Medulla oblongata (tissue), 1 donor: ENCODE results near the gene TNIP1.

ENCODE experiments used
- DNase-seq: peaks from one replicate; pipeline ENCODE4 v3.0.0-alpha.2; 2015; ENCODE audit errors: extremely low spot score

The TNIP1 gene

GRCh38 chr5:151064916-151065499, 15.8 kb downstream of the TNIP1 start:
- no peak for DNase-seq

- no peak for DNase-seq
Observed at GRCh38 chr5:151063142-151063989, 17.5 kb downstream of the TNIP1 start.

DNA sequence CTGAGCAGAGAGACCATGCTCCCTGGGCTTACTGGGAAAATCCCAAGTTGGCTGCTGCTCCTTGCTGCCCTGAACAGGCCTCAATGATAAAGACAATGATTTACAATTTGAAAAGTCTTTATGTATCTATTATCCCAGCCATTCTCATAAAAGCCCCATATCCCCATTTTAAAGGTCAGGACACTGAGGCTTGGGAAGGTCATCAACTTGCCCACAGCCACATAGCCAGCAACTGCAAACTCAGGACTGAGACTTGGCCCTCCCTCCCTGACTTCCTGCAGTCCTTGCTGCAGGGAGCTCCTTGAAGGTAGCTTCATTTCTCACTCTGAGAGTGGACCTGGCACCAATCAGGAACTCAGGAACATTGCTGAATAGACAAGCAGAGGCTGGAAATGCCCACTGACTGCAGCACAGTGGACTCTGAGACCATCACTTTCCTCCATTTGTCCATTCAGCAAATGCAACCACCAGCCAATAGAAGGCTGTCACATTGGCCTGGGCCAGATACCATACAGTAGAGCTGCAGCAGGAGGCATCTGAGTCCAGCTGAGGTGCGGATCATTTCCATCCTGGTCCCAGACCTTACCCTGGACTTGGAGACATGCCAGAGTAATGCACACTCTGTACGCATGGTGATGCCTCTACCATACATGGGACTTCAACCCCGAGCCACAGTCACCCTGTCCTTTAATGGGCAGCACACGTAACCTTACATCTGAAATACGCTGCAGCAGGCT, 18.3 kb downstream of the TNIP1 start:
- no peak for DNase-seq

- no peak for DNase-seq
Observed at GRCh38 chr5:151060742-151061141, 20.1 kb downstream of the TNIP1 start.

GRCh38 chr5:151058891-151059489, 21.8 kb downstream of the TNIP1 start:
- no peak for DNase-seq

- no peak for DNase-seq
Observed at GRCh38 chr5:151058301-151058700, 22.5 kb downstream of the TNIP1 start.

GRCh38 chr5:151056379-151057325, 24.2 kb downstream of the TNIP1 start:
- DNase-seq, result no peak

DNA sequence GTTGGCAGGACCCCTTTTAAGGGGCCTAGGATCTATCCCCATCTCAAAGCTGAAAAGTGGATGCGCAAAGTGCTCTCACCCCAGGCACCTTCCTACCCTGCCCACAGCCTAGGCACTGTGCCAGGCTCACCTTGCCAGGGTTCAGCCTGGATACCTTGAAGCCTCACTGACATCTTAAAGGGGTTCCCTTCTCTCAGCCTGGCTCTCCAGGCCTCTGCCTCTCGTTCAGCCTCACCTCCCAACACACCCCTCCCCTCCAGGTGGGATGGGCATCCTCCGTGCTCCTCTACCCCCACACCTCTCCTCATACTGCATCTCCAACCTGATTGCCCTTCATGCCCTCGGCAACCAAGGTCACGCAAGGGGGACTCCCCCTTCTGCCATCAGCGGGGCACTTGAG, 25.5 kb downstream of the TNIP1 start:
- DNase-seq, result no peak

- DNase-seq, result no peak
Observed at GRCh38 chr5:151054709-151055108, 26.1 kb downstream of the TNIP1 start.

- no peak for DNase-seq
Observed at GRCh38 chr5:151053796-151054462, 26.9 kb downstream of the TNIP1 start.

DNA sequence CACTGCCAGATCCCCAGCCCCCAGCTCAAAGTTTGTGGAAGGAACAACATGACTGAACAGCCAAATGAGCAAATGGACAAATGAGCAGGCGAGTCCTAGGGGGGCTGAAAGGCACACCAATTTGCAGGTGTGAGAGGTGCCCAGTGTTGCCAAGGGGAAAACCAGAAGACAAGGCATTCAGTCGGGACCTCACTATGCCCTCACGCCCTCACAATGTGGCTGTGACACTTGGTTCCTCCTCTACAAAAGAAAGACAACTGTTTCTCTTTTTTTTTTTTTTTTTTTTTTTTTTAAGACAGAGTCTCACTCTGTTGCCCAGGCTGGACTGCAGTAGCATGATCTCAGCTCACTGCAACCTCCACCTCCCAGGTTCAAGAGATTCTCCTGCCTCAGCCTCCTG, 28.0 kb downstream of the TNIP1 start:
- DNase-seq, result no peak

DNA sequence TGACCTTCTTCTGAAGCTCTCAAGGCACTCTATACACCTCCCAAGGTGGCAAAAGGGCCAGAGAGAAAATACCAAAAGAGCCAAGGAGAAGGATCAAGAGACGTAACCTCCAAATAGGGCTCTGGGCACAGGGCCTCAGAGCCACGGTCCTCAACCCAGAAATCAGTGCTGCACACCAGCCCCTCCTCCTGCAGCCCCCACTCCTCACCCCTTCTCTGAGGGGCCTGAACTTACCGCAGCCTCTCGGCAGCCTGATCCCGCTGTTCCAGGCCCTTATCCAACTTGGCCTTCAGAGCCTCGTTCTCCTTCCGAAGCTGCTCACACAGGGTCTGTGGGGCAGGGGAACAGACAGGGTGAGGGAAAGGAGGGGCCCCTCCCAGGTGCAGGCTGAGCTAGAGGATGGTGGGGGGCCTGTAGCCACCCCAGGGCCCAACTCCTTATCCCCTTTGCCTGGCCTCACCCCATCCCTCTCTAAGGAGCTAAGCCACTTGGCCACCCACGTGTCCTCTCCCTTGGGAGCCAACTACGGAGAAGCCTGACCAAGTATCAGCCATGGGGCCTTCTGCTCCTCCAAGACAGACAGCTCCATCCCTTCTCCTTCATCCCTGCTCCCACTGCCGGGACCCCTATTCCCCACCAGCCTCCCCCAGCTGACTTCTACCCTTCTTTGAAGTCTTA, 28.8 kb downstream of the TNIP1 start:
- no peak for DNase-seq

GRCh38 chr5:151051066-151051930, 29.5 kb downstream of the TNIP1 start:
- DNase-seq, result peak; percentile 87

DNA sequence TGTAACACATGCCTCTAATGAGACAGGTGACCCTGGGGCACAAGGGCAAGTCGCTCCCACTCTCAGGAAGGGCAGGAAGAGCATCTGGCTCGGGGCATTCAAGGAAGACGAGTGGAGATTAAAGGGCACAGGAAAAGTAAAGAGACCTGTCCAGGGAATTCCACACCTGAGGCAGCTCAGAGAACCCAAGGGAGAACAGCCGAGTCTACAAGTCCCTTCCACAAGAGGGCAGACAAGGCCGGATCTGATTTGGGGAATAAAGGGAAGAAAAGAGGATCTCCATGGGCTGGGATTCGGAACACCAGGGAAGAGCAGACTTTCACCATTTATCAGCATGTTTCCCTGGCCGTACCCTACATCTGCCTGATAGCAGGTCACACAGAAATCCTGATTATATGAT, 32.3 kb downstream of the TNIP1 start:
- DNase-seq, result no peak

GRCh38 chr5:151047814-151048425, 32.9 kb downstream of the TNIP1 start:
- DNase-seq, result no peak

DNA sequence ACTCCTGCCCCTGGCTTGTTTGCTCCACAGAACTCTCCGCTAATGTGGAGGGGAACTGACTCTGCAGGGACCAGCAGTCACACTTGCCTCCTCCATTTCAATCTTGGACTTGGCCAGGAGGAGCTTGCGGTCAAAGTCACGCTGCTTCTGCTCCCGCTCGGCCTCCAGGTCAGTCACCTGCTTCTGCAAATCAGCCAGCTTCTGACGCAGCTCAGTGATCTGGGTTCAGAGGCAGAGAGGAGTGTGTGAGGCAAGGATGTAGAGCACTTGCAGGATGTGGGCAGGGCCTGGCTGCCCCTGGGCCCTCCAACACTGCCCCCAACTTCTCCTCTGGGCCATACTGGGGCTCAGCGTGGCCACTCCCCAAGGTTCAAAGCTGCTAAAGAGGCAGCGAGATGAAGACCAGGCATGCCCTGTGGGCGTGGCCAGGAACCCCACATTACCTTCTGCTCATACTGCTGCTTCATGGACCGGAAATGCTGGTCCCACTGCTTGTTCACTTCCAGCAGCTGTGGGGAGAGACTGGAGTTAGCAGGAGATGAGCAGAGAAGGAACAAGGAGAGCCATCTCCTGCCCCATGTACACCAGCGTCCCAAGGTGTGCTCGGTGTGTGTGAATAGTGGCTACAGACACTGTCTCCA, 38.3 kb downstream of the TNIP1 start:
- no peak for DNase-seq

- DNase-seq, result peak; percentile 55
Observed at GRCh38 chr5:151041577-151042268, 39.1 kb downstream of the TNIP1 start.
